GM12878 (cell line): ENCODE results near the gene NAA30. TPM values are rescaled to one million over a fixed set of nuclear protein-coding genes. Genes with fewer than 3 reads are reported as not detected.

Experiments used
- ATAC-seq: fragments of 200-7000 bp; cut with Tn5 transposase; 3 replicates; pipeline ENCODE4 v1.9.1; 2020; ENCODE audit warnings: mild to moderate bottlenecking, moderate library complexity
- BruUV-seq: library from RNA; stranded (reverse); fragments of 400-500 nt; replicated peaks from 2 replicates; lab custom pipeline; 2021; lab: Mats Ljungman, UMichigan
- CTCF ChIA-PET: fragments of 300-600 bp; sonication (Branson Sonifier 250); formaldehyde crosslinking; extraction: SDS; loops from one replicate; lab custom pipeline; 2021; ENCODE audit warnings: inconsistent platforms; lab: Yijun Ruan, JAX
- POLR2A ChIA-PET: fragments of 350-600 bp; formaldehyde crosslinking; extraction: SDS; loops from one replicate; lab custom pipeline; 2021; ENCODE audit warnings: inconsistent platforms; lab: Charles Lee
- RAD21 ChIA-PET: fragments of 300-600 bp; sonication (Branson Sonifier 250); formaldehyde crosslinking; loops from one replicate; lab custom pipeline; 2023; ENCODE audit warnings: antibody characterized with exemption; ENCODE audit not compliant: unreplicated experiment; lab: Charles Lee
- SMC1A ChIA-PET: fragments of 300-600 bp; sonication (Branson Sonifier 250); formaldehyde crosslinking; loops from one replicate; lab custom pipeline; 2023; ENCODE audit not compliant: unreplicated experiment, uncharacterized antibody; lab: Charles Lee
- DNase-seq: peaks from one replicate; pipeline ENCODE4 v3.0.0-alpha.2; 2011; ENCODE audit warnings: low read depth, low spot score
- FAIRE-seq: peaks from 3 replicates; lab custom pipeline; 2011; peaks lifted over from hg19 to GRCh38; lab: Jason Lieb, UNC
- H2AFZ ChIP-seq: 2 replicates; pipeline ENCODE4 v1.6.0; 2011; ENCODE audit warnings: low read depth, low read length, control low read depth; ENCODE audit not compliant: control insufficient read depth
- H3K27ac ChIP-seq: 2 replicates; pipeline ENCODE4 v1.5.1; 2011; ENCODE audit warnings: control low read depth; ENCODE audit not compliant: control insufficient read depth, insufficient read depth
- H3K27me3 ChIP-seq, 2 experiments: replicated peaks in 1 of 2; 2 replicates each; pipeline versions ENCODE4 v1.6.0 to v1.6.1; 2011; ENCODE audit warnings: low read length in 1 of 2; ENCODE audit not compliant: control insufficient read depth in 2 of 2, insufficient read depth in 2 of 2
- H3K36me3 ChIP-seq, 2 experiments: 2 replicates each; pipeline ENCODE4 v1.5.1; 2011; ENCODE audit warnings: low read length in 1 of 2; ENCODE audit not compliant: control insufficient read depth in 2 of 2, insufficient read depth in 2 of 2
- H3K4me1 ChIP-seq: 2 replicates; pipeline ENCODE4 v1.6.1; 2011; ENCODE audit warnings: mild to moderate bottlenecking, low read length, moderate library complexity, mixed read lengths; ENCODE audit not compliant: control insufficient read depth, insufficient read depth
- H3K4me2 ChIP-seq: 2 replicates; pipeline ENCODE4 v1.6.0; 2011; ENCODE audit warnings: control low read depth; ENCODE audit not compliant: control insufficient read depth, insufficient read depth
- H3K4me3 ChIP-seq: fragments of 200-600 bp; sonication (generic); 2 replicates; pipeline ENCODE4 v1.5.1; 2016
- H3K79me2 ChIP-seq: 2 replicates; pipeline ENCODE4 v1.6.0; 2011; ENCODE audit warnings: low read length; ENCODE audit not compliant: control insufficient read depth, insufficient read depth
- H3K9ac ChIP-seq: 2 replicates; pipeline ENCODE4 v1.8.0; 2011; ENCODE audit warnings: low read length, control low read depth, mixed read lengths; ENCODE audit not compliant: control insufficient read depth, insufficient read depth
- H3K9me3 ChIP-seq: replicated peaks from 3 replicates; pipeline ENCODE4 v1.5.1; 2011; ENCODE audit warnings: mild to moderate bottlenecking, low read length; ENCODE audit not compliant: control insufficient read depth, insufficient read depth
- H4K20me1 ChIP-seq: 2 replicates; pipeline ENCODE4 v1.6.0; 2011; ENCODE audit not compliant: control insufficient read depth, insufficient read depth
- ATF7 ChIP-seq: fragments of 450-650 bp; IDR thresholded peaks from 2 replicates; pipeline ENCODE4 v1.6.1; 2016; ENCODE audit warnings: low read depth, mild to moderate bottlenecking
- BACH1 ChIP-seq: fragments of 450-650 bp; IDR thresholded peaks from 2 replicates; pipeline ENCODE4 v1.6.1; 2017; ENCODE audit warnings: mild to moderate bottlenecking, borderline replicate concordance
- BHLHE40 ChIP-seq, 2 experiments: fragments of 450-650 bp in 1 of 2; IDR thresholded peaks; 2 replicates each; pipeline ENCODE4 v1.6.1; 2011 to 2017; ENCODE audit warnings: low read depth in 2 of 2, borderline replicate concordance in 1 of 2, improper control_type of control experiment in 1 of 2, low read length in 1 of 2, mild to moderate bottlenecking in 1 of 2
- ESRRA ChIP-seq: IDR thresholded peaks from 2 replicates; pipeline ENCODE4 v1.6.1; 2012; ENCODE audit warnings: mild to moderate bottlenecking, low read length, improper control_type of control experiment
- GATAD2B ChIP-seq: fragments of 450-650 bp; conservative IDR thresholded peaks from 2 replicates; pipeline ENCODE4 v1.6.1; 2017; ENCODE audit warnings: low read depth, mild to moderate bottlenecking, moderate library complexity
- KLF5 ChIP-seq: fragments of 450-650 bp; IDR thresholded peaks from 2 replicates; pipeline ENCODE4 v1.6.1; 2014; ENCODE audit warnings: mild to moderate bottlenecking; ENCODE audit not compliant: partially characterized antibody
- PAX5 ChIP-seq: IDR thresholded peaks from 2 replicates; pipeline ENCODE4 v1.6.1; 2011; ENCODE audit warnings: low read depth, low read length, borderline replicate concordance
- PML ChIP-seq: IDR thresholded peaks from 2 replicates; pipeline ENCODE4 v1.6.1; 2012; ENCODE audit warnings: low read length, inconsistent platforms
- SMAD5 ChIP-seq: IDR thresholded peaks from 2 replicates; pipeline ENCODE4 v1.6.1; 2016; ENCODE audit warnings: antibody characterized with exemption, low read depth
- SMARCA5 ChIP-seq: fragments of 450-650 bp; IDR thresholded peaks from 2 replicates; pipeline ENCODE4 v1.6.1; 2017; ENCODE audit warnings: mild to moderate bottlenecking
- ZNF384 ChIP-seq: IDR thresholded peaks from 2 replicates; pipeline ENCODE4 v1.6.1; 2012; ENCODE audit warnings: low read depth, mild to moderate bottlenecking, low read length, improper control_type of control experiment, borderline replicate concordance
- in situ Hi-C: fragments of 300-500 bp; cut with MboI; formaldehyde crosslinking; loops from 9 replicates; pipeline ENCODE4 v1.14.3; 2018; ENCODE audit warnings: mixed read lengths
- intact Hi-C: fragments of 100-400 bp; cut with micrococcal nuclease; formaldehyde crosslinking; loops from one replicate; pipeline ENCODE4 v1.14.2; 2022; ENCODE audit not compliant: unreplicated experiment
- polyA plus RNA-seq, 11 experiments: library from polyadenylated mRNA; depleted of rRNA in 4 of 11; unstranded in 6 of 11; stranded (reverse) in 5 of 11; fragments of >200 nt; fragmentation: Nextera tagmentation in 4 of 11; fragmentation: Illumina TruSeq in 1 of 11; extraction: Ambion mirVana in 4 of 11; extraction: Trizol in 1 of 11; gene quantifications; 1 replicate in 1 of 11; 2 replicates in 10 of 11; pipeline versions ENCODE4 v1.2.1 to v1.2.3, GENCODE V29; 2011 to 2016; ENCODE audit warnings: inconsistent platforms in 2 of 11, missing spikeins in 2 of 11, low read depth in 1 of 11
- total RNA-seq, 4 experiments: library from RNA; depleted of rRNA in 3 of 4; stranded (reverse); fragments of >200 nt in 3 of 4; fragmentation: Illumina TruSeq in 1 of 4; extraction: Trizol in 1 of 4; gene quantifications; 2 replicates each; pipeline versions ENCODE4 v1.2.1 to v1.2.3, GENCODE V29; 2013 to 2021
- TF ChIP-seq, protein P1 (sequence below): fragments of 450-650 bp; formaldehyde crosslinking; IDR thresholded peaks from 2 replicates; pipeline ENCODE4 v1.4.0; 2022; ENCODE audit warnings: mild to moderate bottlenecking, moderate library complexity
- TF ChIP-seq, protein P2 (sequence below): IDR thresholded peaks from 2 replicates; pipeline ENCODE4 v1.6.1; 2011; ENCODE audit warnings: low read depth, mild to moderate bottlenecking, low read length, moderate library complexity, borderline replicate concordance; ENCODE audit errors: extremely low read depth
- TF ChIP-seq, protein P3 (sequence below): fragments of 450-650 bp; IDR thresholded peaks from 2 replicates; pipeline ENCODE4 v1.6.1; 2018; ENCODE audit warnings: borderline replicate concordance, mild to moderate bottlenecking; ENCODE audit not compliant: partially characterized antibody
- TF ChIP-seq, protein P4 (sequence below): IDR thresholded peaks from 2 replicates; pipeline ENCODE4 v1.6.1; 2011; ENCODE audit warnings: borderline replicate concordance, low read depth, mild to moderate bottlenecking, moderate library complexity, mixed read lengths, low read length; ENCODE audit not compliant: insufficient read depth; ENCODE audit errors: extremely low read length
- TF ChIP-seq, protein P5 (sequence below): fragments of 450-650 bp; IDR thresholded peaks from 2 replicates; pipeline ENCODE4 v1.6.1; 2017; ENCODE audit warnings: mild to moderate bottlenecking

NAA30 gene
- total and polyA plus RNA-seq, 10 of the 15 experiments (the other 5 are each of a cell fraction or from before 2014, with no cell fraction given): 4.5 to 15.6 (median 10.5) TPM

DNA sequence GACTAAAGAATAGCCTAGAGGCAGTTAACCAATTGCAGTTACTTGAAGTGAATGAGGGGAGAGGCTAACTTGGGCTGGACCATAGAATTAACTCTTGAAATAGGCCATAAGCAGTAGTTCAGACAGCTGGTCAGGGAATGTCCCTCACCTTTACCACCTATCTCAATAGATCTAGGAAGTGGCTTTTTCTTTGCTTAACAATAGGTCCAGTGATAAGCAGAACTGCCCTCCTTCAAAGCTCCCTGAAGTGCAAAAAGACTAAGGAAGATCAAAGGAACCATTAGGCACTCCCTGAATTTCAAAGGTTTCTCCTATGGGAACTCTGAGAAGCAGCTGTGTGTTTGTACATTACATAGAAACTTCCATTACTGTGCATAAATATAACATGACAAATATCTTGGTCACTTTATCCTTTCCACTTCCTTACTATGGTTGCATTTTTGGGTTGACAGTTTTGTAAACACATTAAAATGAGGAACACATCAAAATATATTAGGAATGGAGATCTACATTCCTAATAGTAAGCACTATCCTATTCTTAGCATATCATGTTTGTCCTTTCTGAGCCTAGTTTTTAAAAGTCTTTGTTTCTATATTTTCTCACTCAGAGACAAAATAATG lies 7.2 kb upstream of the NAA30 start:
- Histone ChIP-seq H3K9me3 (no peaks in the 10 kb centered on the region), H3K79me2 (no peaks in the 10 kb centered on the region), H3K36me3 (no peaks in the 10 kb centered on the region), H3K4me1 (no peaks in the 10 kb centered on the region), H2AFZ (no peak overlapping the region), H3K4me3 (no peak overlapping the region), H3K4me2 (no peak overlapping the region), H3K27me3 (no peaks in the 10 kb centered on the region), H4K20me1 (no peaks in the 10 kb centered on the region), H3K27ac (no peak overlapping the region), H3K9ac (no peak overlapping the region)
- ChIA-PET SMC1A (no interaction called here), CTCF (no interaction called here), POLR2A (no interaction called here), RAD21 (no interaction called here)
- in situ Hi-C loops: no loop called here
- intact Hi-C loops: no loop called here
- DNase-seq (no peak), ATAC-seq (peak; percentile 37), FAIRE-seq (no peak)
- no TSS peak for BruUV-seq
- TF ChIP-seq, protein P1, sequence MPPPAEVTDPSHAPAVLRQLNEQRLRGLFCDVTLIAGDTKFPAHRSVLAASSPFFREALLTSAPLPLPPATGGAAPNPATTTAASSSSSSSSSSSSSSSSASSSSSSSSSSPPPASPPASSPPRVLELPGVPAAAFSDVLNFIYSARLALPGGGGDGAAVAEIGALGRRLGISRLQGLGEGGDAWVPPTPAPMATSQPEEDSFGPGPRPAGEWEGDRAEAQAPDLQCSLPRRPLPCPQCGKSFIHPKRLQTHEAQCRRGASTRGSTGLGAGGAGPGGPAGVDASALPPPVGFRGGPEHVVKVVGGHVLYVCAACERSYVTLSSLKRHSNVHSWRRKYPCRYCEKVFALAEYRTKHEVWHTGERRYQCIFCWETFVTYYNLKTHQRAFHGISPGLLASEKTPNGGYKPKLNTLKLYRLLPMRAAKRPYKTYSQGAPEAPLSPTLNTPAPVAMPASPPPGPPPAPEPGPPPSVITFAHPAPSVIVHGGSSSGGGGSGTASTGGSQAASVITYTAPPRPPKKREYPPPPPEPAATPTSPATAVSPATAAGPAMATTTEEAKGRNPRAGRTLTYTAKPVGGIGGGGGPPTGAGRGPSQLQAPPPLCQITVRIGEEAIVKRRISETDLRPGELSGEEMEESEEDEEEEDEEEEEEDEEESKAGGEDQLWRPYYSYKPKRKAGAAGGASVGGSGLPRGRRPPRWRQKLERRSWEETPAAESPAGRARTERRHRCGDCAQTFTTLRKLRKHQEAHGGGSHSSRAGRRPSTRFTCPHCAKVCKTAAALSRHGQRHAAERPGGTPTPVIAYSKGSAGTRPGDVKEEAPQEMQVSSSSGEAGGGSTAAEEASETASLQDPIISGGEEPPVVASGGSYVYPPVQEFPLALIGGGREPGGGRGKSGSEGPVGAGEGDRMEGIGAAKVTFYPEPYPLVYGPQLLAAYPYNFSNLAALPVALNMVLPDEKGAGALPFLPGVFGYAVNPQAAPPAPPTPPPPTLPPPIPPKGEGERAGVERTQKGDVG (CRISPR knock-in tag): no peak
- TF ChIP-seq, protein P2, sequence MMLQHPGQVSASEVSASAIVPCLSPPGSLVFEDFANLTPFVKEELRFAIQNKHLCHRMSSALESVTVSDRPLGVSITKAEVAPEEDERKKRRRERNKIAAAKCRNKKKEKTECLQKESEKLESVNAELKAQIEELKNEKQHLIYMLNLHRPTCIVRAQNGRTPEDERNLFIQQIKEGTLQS: no peak
- no peak for TF ChIP-seq PAX5
- no peak for TF ChIP-seq ATF7
- TF ChIP-seq, protein P3, sequence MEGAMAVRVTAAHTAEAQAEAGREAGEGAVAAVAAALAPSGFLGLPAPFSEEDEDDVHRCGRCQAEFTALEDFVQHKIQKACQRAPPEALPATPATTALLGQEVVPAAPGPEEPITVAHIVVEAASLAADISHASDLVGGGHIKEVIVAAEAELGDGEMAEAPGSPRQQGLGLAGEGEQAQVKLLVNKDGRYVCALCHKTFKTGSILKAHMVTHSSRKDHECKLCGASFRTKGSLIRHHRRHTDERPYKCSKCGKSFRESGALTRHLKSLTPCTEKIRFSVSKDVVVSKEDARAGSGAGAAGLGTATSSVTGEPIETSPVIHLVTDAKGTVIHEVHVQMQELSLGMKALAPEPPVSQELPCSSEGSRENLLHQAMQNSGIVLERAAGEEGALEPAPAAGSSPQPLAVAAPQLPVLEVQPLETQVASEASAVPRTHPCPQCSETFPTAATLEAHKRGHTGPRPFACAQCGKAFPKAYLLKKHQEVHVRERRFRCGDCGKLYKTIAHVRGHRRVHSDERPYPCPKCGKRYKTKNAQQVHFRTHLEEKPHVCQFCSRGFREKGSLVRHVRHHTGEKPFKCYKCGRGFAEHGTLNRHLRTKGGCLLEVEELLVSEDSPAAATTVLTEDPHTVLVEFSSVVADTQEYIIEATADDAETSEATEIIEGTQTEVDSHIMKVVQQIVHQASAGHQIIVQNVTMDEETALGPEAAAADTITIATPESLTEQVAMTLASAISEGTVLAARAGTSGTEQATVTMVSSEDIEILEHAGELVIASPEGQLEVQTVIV: no peak
- TF ChIP-seq, protein P4, sequence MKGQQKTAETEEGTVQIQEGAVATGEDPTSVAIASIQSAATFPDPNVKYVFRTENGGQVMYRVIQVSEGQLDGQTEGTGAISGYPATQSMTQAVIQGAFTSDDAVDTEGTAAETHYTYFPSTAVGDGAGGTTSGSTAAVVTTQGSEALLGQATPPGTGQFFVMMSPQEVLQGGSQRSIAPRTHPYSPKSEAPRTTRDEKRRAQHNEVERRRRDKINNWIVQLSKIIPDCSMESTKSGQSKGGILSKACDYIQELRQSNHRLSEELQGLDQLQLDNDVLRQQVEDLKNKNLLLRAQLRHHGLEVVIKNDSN: no peak
- no peak for TF ChIP-seq SMARCA5
- no peak for TF ChIP-seq PML
- no peak for TF ChIP-seq ZNF384
- TF ChIP-seq, protein P5, sequence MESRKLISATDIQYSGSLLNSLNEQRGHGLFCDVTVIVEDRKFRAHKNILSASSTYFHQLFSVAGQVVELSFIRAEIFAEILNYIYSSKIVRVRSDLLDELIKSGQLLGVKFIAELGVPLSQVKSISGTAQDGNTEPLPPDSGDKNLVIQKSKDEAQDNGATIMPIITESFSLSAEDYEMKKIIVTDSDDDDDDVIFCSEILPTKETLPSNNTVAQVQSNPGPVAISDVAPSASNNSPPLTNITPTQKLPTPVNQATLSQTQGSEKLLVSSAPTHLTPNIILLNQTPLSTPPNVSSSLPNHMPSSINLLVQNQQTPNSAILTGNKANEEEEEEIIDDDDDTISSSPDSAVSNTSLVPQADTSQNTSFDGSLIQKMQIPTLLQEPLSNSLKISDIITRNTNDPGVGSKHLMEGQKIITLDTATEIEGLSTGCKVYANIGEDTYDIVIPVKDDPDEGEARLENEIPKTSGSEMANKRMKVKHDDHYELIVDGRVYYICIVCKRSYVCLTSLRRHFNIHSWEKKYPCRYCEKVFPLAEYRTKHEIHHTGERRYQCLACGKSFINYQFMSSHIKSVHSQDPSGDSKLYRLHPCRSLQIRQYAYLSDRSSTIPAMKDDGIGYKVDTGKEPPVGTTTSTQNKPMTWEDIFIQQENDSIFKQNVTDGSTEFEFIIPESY: no peak
- TF ChIP-seq SMAD5: no peak
- no peak for TF ChIP-seq KLF5
- TF ChIP-seq ESRRA: no peak
- no peak for TF ChIP-seq GATAD2B
- TF ChIP-seq BHLHE40 (IDR thresholded peaks at IDR 0.05; ENCODE audit: borderline replicate concordance in 1 of 2, low read depth in 2 of 2, low read length in 1 of 2): no peak
- no peak for TF ChIP-seq BACH1
